AG09319 (cell line): ENCODE data around the gene LRRC34.

Experiments
- DNase-seq: peaks from one replicate; pipeline ENCODE4 v3.0.0-alpha.2; 2010; ENCODE audit warnings: low read depth; ENCODE audit errors: extremely low read depth
- CTCF ChIP-seq: IDR thresholded peaks from 2 replicates; pipeline ENCODE4 v1.5.1; 2011; ENCODE audit warnings: low read depth, mild to moderate bottlenecking, inconsistent platforms, low read length, moderate library complexity

The LRRC34 gene

DNA sequence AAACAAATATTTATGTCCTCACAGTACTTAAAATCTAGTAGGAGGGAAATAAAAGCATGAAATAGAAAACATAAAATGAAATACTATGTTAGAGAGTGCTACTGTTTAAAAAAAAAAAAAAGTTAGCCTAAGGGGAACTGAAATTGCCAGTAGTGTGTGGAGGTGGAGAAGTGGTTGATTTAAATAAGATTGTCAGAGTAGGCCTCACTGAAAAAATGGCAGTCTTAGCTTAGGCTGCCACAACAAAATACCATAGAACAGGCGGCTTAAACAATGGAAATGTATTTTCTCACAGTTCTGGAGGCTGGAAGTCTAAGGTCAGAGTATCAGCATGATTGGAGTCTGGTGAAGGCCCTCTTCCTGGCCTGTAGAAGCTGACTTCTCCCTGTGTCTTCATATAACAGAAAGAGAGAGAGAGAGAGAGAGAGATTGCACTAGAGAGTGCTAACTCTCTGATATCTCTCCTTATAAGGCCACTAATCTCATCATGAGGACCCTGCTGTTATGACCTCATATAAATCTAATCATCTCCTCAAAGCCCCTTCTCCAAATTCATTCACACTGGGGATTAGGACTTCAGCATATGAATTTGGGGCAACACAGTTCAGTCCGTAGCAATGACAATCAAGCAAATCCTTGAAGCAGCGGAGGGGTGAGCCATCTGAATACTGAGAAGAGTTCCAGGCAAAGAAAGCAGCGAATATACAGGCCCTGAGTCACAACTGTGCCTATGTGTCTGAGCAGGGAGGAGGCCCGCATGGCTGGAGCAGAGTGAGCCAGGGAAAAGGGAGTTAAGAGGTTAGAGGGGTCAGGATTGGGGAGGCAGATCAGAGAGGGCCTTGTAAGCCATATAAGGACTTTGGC is 23.6 kb upstream of the LRRC34 start:
- no peak for TF ChIP-seq CTCF

DNA sequence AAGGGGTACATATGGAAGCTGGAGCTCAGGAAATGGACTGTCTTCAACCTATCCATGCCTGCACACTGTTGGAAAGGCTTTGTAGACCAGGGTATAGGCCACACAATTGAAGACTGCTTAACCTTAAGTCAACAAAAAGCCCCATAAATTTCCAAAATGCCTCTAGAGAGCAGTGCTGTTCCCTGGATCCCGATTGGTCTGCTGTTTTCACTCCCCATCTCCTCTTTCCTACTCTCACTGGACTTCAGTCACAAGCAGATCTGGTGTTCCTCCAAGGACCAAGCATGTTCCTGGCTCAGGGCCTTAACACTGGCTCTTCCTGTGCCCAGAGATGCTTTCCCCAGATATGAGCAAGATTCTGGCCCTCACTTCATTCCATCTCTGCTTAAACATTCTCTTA is 22.8 kb upstream of the LRRC34 start:
- no peak for DNase-seq
- TF ChIP-seq CTCF, result no peak

More for the DNA sequence above, 23.6 kb upstream of the LRRC34 start:
- DNase-seq, result no peak

DNA sequence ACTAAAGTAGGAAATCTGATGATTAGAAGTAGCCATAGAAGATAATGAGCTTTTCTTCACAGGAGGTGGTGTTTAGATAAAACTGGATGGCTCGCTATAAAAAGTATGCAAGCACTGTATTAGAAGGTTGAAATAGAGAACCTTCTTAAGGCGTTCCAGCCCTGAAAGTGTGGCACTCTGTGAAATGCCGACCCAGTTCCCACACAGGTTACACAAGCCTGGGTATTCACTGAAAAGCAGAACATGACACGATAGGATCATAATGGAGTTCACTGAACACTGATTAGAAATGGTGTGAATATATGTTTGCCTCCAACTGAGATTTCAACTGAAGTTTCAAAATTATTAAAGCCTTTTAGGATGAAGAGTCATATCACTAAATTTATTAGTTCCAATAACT is 15.0 kb upstream of the LRRC34 start:
- DNase-seq, result no peak
- TF ChIP-seq CTCF, result no peak

DNA sequence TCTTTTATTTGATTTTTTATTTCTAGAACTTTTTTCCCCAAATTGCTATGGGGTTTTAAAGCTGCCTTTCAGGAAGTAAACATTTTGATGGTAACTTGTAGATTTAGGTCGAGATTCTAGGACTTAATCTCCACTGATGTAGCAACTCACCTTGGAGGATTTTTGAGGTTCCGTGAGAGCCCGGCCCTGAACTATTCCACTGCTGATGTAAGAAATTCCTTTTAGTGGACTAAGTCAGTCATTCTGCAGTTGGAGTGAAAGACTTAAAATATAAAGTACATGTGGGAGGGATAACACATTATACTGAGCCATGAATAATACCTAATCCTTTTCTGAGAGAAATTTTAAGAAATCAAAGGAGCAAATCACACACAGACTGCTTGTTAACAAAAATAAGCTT is 12.6 kb upstream of the LRRC34 start:
- no peak for DNase-seq

DNA sequence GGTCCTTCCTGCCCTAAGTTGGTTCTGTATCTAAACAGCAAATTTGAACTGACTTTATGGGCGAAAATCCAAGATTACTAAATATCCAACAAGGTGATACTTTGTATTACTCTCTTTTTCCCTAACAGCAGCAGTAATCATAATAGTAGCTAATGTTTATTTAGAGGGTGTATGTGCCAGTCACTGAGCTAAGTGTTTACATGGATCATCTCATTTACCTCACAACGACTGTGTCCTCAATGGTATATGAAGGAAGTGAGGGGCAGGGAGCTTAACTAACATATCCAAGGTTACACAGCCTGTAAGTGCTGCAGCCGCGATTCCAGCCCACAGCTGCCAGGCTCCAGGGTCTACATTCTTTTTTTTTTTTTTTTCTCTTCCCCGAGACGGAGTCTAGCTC is 10.3 kb upstream of the LRRC34 start:
- DNase-seq, result no peak

More for the DNA sequence above, 12.6 kb upstream of the LRRC34 start:
- no peak for TF ChIP-seq CTCF

GRCh38 chr3:169822540-169822939 is 9.8 kb upstream of the LRRC34 start:
- no peak for DNase-seq

More for the DNA sequence above, 10.3 kb upstream of the LRRC34 start:
- no peak for TF ChIP-seq CTCF

More at GRCh38 chr3:169822540-169822939, 9.8 kb upstream of the LRRC34 start:
- TF ChIP-seq CTCF, result no peak
